Right renal cortex interstitium (tissue), 3 donors: ENCODE measurements around the gene RGS17. TPM values are rescaled to one million over a fixed set of nuclear protein-coding genes. Genes with fewer than 3 reads are reported as not detected.
"Not testable (repeated sequence)": the region's sequence is repeated elsewhere in the genome, so short reads cannot be mapped to it uniquely, and the experiment has no call there.

Experiments used
- DNase-seq, 3 donors: peaks; one replicate each; pipeline ENCODE4 v3.0.0-alpha.2; 2013; ENCODE audit warnings: low read depth in 3 of 3, low spot score in 2 of 3
- polyA plus RNA-seq, 3 donors: library from polyadenylated mRNA; unstranded; fragments of 120-200 nt; gene quantifications; one replicate each; pipeline ENCODE4 v1.2.1, GENCODE V29; 2013; ENCODE audit not compliant: insufficient read length in 3 of 3

RGS17 gene, protein sequence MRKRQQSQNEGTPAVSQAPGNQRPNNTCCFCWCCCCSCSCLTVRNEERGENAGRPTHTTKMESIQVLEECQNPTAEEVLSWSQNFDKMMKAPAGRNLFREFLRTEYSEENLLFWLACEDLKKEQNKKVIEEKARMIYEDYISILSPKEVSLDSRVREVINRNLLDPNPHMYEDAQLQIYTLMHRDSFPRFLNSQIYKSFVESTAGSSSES
- 1 to 10 TPM; 2.2 to 2.7 (median 2.4) TPM for polyA plus RNA-seq

DNA sequence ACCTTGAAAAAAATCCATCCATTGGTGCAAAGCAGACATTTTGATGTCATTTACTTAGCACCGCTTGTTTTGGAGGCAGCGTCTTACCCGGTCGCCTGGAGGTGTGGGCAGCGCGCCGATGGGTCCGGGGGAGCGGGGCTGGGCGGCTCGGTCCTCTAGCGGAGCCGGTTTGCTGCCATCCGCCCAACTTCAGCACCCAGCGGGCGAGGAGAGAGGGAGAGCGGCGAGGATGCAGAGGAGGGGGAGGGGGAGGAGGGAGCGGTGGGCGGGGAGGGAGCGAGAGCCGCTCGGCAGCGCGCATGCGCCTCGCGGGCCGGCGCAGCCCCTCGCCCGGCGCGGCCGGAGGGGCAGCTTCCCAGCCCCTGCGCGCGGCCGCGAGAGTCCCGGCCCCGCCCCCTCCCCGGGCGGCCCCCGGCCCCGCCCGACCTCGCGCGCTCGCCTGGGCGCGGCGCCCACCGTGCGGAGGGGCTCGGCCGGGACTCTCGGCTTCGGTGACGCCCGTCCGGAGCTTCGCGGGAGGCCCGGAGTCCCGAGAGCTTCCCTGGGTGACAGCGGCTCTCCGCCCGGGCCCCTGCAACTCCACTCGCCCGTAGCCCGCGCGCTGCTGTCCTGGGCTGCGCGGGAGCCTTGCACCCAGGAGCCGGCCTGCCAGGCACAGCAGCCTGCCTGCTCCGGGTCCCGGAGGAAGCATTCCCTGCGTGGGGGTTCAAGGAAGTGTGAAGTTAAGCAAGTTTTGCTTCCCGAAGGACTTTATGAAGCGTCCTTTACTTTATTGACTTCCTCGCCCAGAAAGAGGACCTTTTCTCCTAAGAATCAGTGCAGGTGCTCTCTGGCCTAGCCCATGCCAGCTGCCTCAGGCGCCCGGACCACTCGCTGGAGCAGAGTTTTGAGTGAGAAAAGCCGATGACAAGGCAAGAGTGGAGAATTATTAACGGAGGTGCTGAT, at the start of gene RGS17:
Gene RGS17, minus strand, starts transcription at position 246 of the 945 bp plus-strand sequence. CDS start 87,264 bp downstream, outside the sequence.
- peak in 2 of 3 donors; percentile 55 to 59 for DNase-seq

DNA sequence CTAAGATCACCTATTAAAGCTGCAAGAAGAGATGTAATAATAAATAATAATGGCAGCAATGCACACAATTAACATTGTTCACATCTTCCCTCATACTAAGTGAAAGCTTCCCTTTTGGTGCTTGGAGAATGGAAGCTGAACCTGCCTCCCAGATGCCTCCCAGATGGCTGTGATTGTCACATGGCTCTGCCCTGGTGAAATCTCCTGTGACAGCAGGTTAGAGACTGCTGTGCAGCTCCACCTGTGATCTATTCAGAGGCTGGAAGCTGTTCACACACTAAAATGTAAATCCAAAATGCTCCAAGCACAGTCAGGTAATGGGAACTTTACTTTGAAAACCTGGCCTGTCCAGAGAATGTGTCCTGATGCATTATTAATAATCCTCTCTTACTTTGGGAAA, 41.7 kb upstream of the RGS17 start:
- no peak for DNase-seq

DNA sequence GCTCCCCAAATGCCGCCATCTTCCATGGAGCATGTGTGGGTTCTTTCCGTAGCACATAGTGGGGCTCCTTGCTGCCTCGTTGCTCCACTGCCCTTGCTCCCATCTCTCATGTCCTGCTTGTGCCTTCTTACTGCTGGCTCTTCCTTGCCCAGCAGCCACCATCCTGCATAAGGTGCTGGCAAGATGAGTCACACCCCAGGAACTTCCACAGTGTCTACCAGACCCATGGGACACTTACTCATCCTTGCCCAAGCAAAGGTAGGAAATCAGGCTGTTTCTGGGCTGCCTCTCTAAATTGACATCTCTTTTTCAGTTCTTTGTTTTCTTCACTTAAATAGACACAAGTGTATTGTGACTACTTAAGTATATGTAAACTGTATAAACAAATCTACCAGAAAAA, 39.4 kb upstream of the RGS17 start:
- DNase-seq: no peak

DNA sequence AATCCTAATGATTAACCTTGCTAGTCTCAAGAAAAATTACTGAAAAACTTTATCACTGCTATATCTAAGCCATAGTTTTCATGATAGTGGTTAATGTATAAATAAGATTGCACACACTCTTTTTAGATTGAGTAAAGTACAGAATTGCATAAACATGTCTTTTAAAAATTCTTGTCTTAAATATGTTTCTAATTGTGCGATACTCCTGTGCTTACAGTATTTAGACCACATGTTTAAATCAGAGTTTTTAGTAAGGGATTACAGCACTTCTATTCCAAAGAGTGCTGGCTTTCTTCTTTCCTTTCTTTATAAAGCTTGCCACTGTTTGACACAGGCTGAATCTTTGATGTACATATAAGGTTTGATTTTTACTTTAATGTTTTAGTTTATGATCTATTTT, 36.8 kb upstream of the RGS17 start:
- DNase-seq: no peak

DNA sequence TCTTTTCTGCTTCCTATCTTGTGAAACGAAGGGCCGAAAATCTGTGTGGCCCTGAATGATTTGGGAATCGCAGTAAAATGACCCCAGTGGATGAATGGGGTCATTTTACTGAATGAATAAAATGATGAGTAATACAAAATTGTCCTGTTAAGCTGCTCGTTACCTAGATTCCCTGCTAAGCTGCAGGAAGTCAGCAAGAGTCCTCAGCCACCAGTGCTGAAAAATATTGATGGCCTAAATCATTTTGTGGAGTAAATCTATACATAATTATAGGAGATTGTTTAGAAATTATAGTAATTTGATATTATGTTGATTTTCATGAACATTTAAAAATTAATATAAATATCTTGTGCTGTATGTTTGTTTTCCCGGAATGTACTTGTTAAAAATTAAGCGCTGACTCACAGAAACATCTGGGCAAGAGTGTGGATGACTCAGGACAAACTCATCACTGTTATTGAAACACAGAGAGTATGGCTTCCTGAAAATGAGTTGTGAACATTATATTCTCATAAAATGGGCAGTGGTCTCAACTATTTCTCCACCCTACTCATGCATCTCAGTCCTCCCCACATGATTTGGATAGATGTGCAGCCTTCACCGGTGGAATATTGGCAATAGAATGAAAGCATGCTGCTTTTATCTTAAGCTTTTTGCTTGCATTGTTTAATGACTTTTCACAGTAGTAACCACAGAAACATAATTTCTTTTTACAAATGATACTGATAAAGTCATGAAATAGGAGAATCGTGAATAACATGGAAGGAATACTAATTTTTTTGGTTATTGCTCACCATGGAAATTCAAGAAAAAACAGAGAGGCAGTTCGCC, 36.2 kb upstream of the RGS17 start:
- no peak for DNase-seq

DNA sequence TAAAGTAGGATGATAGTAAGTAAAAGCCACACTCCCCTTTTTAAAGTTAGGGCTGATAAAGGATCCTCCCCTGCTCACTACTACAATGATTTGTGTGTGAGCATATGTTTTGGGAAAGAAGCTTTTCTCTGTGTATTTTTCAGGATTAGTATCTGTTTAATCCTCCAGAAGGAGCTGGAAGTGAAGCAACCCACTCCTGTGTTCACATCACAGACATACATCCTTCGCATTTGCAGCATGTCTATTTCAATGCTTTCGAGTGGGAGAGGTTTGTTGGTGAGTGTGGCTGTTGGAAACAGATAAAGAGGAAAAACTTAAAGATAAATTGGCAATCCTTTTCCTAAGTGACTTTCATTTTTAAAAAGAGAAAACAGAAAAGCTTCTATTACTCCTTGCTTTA, 31.6 kb upstream of the RGS17 start:
- no peak for DNase-seq

DNA sequence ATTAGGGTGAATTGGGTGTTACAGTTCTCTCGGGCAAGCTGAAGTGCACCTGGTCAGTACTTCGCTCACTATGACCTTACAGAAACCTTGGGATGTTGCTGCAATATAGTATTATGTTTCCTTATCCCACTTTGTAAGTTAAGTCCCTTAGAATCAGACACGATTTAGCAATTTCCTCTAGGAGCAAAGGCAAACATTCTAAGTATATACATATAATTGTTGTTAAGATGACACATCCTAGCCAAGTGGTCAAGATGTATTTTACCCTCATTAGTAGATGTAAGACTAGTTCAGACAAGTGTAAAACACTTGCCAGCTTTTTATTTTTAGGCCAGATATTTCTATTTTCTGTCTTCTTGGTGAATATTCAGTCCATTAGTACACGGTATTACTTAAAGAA, 31.1 kb upstream of the RGS17 start:
- DNase-seq: no peak

DNA sequence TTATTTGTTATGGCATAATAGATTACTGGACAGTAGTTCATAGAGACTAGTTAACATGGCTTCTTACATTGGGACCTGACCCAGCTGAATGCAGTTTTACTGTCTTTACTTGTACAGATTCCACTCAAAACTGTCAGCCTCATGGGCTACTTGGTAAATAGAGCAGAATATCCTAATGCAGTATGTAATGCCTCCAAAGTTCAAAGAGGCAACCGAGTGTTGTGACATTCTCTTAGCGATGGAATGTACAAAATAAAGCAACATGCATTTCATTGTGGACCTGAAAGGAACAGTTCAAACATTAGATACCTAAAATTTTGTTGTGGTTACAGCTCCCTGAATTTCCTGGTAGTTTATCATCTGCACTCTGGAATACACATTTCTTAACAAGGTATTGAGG, 29.1 kb upstream of the RGS17 start:
- DNase-seq: no peak

DNA sequence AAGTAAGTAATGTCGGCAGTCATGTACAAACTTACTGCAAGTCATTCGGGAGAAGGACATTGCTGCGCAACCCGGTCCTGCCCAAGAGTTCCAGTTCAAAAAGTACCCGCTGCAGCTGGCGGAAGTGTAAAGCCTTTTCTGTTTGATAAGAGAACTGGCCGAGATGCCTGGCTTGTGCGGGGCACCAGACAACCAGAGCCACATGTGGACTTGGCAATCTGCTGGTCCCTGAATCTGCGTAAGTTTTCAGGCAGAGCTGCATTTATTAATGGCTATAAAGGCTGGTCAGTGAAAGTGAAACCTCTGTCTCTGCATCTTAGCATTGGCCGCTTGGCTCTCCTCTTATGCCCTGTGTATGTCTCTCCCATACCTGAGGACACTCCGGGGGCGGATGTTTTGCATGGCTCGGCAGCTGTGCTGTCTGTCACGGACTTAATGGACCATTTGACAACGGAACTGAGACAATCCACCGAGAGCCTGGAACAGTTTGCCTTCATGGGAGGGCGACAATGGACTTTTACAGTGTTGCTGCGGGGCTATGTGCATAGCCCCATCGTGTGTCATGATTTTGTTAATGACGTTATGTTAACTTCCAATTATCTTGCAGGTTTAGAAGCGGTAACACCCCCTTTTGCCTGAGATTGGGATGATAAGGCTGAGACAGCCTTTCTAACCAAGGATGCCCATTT, 19.8 kb upstream of the RGS17 start:
- peak in 2 of 3 donors; percentile 67 to 86 for DNase-seq

DNA sequence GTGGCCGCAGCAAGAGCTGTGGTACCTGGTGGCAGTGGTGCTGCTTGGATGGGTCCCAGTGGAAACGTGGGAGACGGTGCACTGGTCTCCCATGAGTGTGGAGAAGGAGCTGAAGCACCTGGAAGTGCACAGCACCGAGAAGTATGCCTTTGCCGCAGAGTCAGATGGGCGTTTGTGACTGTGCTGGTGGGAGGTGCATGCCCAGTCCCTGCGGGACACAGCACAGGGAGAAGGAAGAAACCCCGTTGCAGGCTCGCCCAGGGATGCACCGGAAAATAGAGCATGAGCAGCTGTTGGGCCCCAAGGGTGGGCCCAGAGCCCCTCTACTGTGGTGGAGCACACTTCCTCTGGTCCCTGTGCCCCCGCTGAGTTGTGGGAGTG, 19.3 kb upstream of the RGS17 start:
- DNase-seq: no peak

DNA sequence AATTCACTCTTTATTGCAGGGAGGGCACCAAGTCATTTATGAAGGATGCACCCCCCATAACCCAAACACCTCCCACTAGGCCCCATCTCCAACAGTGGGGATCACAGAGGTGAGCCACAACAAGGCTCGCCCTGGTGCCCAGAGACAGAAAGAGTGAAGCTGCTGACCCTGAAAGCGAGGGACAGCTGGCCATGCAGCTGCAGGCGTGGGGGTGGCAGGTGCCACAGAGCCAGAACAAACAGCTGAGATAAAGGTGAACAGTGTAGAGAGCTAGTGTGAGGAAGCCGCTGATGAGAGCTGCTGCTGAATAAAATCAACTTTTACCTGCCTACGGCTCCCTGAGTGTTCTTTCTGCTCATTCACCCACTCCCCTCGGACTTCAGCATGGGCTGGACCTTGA, 18.8 kb upstream of the RGS17 start:
- DNase-seq: no peak

DNA sequence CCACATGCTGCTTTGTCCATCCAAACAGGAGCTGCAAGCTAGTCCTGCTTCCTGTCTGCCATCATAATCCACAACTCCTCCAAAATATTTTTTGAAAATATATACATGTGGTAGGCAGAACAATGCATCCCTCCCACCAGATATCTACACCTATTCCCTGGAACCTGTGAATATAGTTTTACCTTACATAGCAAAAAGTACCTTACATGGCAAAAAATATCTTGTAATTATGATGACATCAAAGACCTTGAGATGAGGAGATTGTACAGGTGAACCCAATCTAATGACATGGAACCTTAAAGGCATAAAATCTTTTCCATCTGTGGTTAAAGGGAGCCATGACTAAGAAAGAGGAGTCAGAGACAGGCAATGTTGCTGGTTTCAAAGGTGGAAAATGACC, 15.3 kb upstream of the RGS17 start:
- no peak for DNase-seq

DNA sequence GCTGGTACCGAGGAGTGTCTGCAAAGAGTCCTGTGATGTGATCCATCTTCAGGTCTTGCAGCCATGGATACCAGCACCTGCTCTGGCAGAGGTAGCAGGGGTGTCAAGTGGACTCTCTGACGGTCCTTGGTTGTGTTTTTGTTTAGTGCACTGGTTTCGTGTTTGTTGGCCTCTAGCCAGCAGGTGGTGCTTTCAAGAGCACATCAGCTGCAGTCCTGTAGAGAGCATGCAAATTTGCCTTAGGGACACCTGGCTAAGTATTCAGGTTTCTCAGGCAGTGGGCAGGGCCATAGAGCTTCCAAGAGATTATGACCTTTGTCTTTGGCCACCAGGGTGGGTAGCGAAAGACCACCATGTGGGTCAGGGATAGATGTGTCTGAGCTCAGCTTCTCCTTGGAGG, 14.5 kb upstream of the RGS17 start:
- no peak for DNase-seq

DNA sequence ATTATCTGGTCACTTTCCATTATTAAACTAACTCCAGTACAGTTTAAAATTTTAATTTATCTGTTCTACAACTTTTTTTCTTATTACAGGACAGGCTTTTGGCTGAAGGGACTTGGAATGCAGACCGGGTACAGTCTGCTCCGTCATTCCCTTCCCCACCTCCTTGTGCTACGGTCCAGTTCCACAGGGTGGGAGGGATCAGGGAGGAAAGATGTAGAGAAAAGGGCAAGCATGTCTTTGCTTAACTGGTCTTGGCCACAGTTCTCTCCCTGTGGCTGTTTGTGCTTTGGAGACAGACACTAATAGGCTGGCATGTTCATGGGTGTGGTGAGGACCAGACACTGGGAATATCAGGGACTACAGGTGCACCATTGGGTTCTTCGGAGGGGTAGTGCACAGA, 12.1 kb upstream of the RGS17 start:
- no peak for DNase-seq

DNA sequence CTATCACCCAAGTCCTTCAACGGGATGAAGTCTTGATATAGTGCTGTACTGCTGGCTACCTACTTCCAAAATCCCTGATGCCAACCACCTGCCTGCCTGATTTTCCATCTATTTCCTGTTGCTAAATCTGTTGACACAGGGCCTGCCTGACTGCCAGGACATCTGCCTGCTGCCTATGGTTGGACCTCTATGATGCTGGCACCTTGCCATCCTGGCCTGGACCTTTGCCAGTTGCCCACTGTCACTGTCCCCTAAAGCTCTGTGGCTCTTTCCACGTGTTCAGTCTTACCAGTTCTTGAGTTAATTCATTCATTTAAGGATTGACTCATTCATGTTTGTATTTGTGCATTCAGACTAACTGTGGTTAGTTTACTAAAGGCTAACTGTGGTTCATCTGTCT, 9.2 kb upstream of the RGS17 start:
- DNase-seq: no peak

DNA sequence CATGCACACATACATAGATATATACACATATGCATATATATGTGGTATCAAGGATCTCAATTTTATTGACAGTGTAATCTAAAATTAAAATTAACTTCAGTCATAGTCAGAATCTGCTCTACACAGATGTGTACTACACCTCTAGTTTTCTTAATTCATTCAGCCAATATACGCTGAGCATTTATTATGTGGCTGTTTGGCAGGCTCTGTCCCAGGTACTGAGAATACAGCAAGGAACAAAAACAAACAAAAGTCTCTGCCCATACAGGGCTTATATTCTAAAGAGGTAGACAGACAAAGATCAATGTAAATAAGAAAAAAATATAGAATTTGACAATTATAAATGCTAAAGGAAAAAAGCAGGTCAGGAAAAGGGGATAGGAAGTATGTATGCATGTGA, 7.8 kb upstream of the RGS17 start:
- DNase-seq: no peak

DNA sequence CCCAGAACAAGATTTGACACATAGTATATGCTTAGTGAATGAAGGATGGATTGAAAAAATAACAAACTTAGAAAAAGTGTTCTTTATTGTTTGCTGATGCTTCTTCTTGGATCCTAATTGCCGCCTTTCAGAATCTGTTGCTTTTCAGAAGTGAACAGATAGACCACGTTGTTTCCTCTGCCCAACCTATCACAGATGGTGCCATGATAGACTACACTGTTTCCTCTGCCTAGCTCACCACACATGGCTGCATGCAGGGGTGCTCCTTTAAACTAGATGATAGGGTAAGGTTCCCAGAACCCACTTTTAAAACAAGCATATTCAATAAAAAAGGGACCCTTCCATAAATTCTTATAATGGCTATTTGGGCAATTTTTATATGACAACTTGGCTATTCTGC, 4.6 kb upstream of the RGS17 start:
- DNase-seq: no peak

DNA sequence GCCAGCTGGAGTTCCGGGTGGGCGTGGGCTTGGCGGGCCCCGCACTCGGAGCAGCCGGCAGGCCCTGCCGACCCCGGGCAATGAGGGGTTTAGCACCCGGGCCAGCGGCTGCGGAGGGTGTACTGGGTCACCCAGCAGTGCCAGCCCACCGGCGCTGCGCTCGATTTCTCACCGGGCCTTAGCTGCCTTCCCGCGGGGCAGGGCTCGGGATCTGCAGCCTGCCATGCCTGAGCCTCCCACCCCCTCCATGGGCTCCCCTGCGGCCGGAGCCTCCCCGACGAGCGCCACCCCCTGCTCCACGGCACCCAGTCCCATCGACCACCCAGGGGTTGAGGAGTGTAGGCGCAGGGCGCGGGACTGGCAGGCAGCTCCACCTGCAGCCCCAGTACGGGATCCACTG, 2.6 kb upstream of the RGS17 start:
- not testable (repeated sequence) for DNase-seq

DNA sequence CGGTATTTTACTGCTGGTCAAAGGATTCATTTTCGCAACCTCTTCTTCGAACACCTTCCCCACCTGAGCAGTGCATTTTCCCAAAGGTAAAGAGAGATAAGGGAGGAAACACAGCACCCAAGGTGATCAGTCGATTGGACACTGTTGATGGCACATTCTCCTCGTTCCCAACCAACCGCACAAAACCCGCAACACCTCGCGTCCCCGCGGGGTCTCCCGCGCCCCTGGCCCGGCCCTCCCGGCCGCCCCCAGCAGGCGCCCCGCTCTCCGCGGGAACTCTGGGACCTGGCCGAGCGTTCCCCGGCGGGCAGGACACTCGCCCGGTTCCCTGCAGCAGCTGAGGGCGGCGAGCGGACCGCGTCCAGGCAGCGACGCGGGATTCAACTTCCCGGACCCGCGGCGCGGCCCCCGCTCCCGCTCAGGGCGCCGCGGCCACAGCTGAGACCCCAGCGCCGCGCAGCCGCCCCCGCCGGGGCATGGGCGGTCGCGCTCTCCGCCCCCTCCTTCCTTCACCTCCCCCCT, 506 bp downstream of the RGS17 start:
- DNase-seq: no peak

DNA sequence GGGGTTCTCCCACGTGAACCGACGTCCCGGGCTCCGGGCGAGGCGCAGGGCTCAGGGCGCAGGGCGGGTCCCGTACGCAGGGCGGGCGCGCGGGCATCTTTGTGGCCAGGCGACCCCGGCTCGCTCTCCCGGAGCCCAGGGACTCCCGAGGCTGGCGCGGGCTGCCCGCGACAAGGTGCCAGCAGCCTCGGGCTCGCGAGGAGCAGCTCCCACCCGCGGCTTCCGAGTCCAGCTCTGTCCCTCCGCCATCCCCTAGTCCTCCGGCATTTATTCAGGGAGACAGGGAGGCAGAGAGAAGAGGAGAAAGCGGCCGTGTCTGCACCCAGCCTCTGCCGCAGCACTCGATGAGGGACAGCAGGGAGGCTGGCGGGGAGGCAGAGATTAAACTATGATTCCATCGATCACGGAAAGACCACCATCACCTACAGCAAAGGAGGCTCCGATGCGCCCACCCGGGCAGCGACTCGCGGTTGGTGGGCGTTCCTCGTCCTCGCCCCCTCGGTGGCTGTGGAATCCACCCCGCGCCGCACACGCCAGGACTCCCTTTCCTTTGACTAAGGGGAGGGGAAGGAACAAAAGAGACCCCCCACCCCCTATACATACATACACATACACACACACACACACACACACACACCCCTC, 1.1 kb downstream of the RGS17 start:
- no peak for DNase-seq
